WI38 (cell line): ENCODE results near the gene PDE1A.

Experiments
- H3K4me3 ChIP-seq: 2 replicates; pipeline ENCODE4 v1.5.1; 2011; ENCODE audit warnings: low read depth, mild to moderate bottlenecking, control low read depth, low read length
- CTCF ChIP-seq: IDR thresholded peaks from 2 replicates; pipeline ENCODE4 v1.5.1; 2012; ENCODE audit warnings: low read depth, mild to moderate bottlenecking, control low read depth, low read length

PDE1A gene

GRCh38 chr2:182447163-182447562 lies 20.3 kb upstream of the PDE1A start:
- H3K4me3 ChIP-seq, result no peak overlapping the region
- TF ChIP-seq CTCF, result no peak

- no peak overlapping the region for H3K4me3 ChIP-seq
- TF ChIP-seq CTCF, result no peak
Measured at GRCh38 chr2:182446087-182446486, 19.3 kb upstream of the PDE1A start.

GRCh38 chr2:182445391-182445965 lies 18.6 kb upstream of the PDE1A start:
- H3K4me3 ChIP-seq, result no peak overlapping the region
- TF ChIP-seq CTCF, result no peak

DNA sequence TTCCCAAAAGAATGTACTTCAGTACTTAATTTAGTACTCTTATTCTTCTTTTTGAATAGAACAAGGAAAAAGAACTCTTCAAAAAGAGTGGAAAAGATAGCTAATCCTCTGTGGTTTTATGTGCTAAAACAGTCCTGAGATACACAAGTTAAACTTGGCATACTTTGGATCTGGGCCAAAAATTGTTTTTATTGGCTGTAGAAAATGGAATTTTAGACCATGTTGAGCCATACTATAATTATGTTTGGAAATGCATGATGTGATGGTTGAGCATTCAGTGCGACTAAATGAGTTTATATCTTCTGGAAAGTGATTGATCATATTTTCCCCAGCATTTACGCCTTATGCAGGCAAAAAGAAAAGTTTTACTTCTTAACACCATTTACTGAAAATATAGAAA lies 18.0 kb upstream of the PDE1A start:
- H3K4me3 ChIP-seq, result no peak overlapping the region
- no peak for TF ChIP-seq CTCF

- TF ChIP-seq CTCF, result no peak
- no peak overlapping the region for H3K4me3 ChIP-seq
Measured at GRCh38 chr2:182444170-182444569, 17.3 kb upstream of the PDE1A start.

DNA sequence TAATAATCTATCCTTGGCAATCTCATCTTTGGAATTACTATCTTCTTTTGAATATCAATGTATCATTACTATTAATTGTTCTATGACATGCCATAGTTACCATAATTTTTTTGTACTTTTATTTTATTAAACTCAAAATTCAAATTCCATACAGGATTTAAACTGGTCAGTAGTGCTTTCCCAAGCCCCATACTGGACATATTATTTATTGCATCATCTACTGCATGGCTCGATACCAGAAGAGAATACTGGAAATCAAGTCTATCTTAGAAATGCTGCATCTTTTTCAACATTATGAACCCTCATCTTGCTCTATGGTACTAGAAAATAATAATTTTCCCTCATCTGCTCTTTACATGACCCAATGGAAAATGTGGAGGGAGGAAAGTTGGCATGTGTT lies 9.4 kb upstream of the PDE1A start:
- H3K4me3 ChIP-seq, result no peak overlapping the region
- no peak for TF ChIP-seq CTCF

GRCh38 chr2:182435754-182436153 lies 8.9 kb upstream of the PDE1A start:
- no peak for TF ChIP-seq CTCF
- H3K4me3 ChIP-seq, result no peak overlapping the region
